ENCODE measurements around the gene MFRP.

MFRP gene

GRCh38 chr11:119336744-119337469 is 9.6 kb downstream of the MFRP start:
- DNase-seq: no peak

- no peak for DNase-seq
Measured at GRCh38 chr11:119335655-119336543, 10.6 kb downstream of the MFRP start.

- DNase-seq: no peak
Measured at GRCh38 chr11:119335091-119335654, 11.3 kb downstream of the MFRP start.

GRCh38 chr11:119334174-119334930 is 12.2 kb downstream of the MFRP start, which contains the start of gene RNF26:
Gene RNF26 (plus strand): TSS chr11:119334527. CDS start chr11:119335123, 596 bp downstream.
- DNase-seq: peak; percentile 97

- no peak for DNase-seq
Measured at GRCh38 chr11:119332111-119332765, 14.3 kb downstream of the MFRP start.

- DNase-seq: no peak
Measured at GRCh38 chr11:119330237-119330636, 16.3 kb downstream of the MFRP start.

- DNase-seq: no peak
Measured at GRCh38 chr11:119329320-119329719, 17.2 kb downstream of the MFRP start.

- no peak for DNase-seq
Measured at GRCh38 chr11:119324189-119324588, 22.3 kb downstream of the MFRP start.

GRCh38 chr11:119323532-119324033 is 22.9 kb downstream of the MFRP start:
- peak; percentile 46 for DNase-seq

- no peak for DNase-seq
Measured at GRCh38 chr11:119322921-119323531, 23.5 kb downstream of the MFRP start.

- no peak for DNase-seq
Measured at GRCh38 chr11:119322360-119322739, 24.2 kb downstream of the MFRP start.

- no peak for DNase-seq
Measured at GRCh38 chr11:119320776-119321524, 25.6 kb downstream of the MFRP start.

GRCh38 chr11:119320240-119320775 is 26.2 kb downstream of the MFRP start:
- no peak for DNase-seq

- no peak for DNase-seq
Measured at GRCh38 chr11:119319700-119320239, 26.7 kb downstream of the MFRP start.

- no peak for DNase-seq
Measured at GRCh38 chr11:119319136-119319699, 27.3 kb downstream of the MFRP start.

- no peak for DNase-seq
Measured at GRCh38 chr11:119318240-119319135, 28.0 kb downstream of the MFRP start.

- DNase-seq: no peak
Measured at GRCh38 chr11:119317592-119318239, 28.8 kb downstream of the MFRP start.

Measured in NCI-H774 (cell line).